Activated CD4-positive, alpha-beta T cell treated with anti-CD3 and anti-CD28 coated beads, Interleukin-2, amount 50 U/mL, for 48 hours (primary cell): ENCODE measurements around the gene CLEC16A.
A peak's percentile ranks its signal among the peaks of the same experiment; 100 is the strongest.

Source experiments
- DNase-seq, 2 experiments: peaks; one replicate each; pipeline ENCODE4 v3.0.0-alpha.2; 2020

Gene CLEC16A

DNA sequence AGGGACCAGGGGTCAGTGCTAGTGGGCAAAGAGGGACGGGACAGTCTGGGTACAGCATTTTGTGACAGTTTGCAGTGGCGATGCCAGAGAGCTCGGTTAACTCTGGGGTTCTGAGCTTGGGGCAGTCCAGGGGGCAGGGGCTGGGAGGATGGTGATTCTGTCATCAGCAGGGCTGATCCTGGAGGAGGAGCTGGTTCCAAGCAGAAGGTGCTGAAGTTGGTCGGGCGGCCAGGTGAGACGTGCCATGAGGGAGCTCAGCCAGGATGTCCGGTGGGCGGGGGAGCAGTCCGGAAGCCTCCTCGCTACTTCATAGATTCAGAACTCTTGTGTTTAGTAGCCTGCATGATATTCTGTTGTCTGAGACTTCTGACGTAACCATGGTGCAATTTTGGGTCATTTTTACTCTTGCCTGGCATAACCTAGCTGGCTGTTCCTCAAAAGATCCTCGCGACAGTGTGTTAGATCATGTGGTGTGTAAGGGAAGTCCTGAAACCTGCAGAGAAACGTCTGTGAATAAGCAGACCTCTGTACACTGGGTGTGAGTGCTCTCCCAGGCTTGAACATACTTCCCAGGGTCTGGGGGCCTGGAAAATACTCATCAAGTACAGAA, 122.0 kb downstream of the CLEC16A start:
- DNase-seq: no peak

DNA sequence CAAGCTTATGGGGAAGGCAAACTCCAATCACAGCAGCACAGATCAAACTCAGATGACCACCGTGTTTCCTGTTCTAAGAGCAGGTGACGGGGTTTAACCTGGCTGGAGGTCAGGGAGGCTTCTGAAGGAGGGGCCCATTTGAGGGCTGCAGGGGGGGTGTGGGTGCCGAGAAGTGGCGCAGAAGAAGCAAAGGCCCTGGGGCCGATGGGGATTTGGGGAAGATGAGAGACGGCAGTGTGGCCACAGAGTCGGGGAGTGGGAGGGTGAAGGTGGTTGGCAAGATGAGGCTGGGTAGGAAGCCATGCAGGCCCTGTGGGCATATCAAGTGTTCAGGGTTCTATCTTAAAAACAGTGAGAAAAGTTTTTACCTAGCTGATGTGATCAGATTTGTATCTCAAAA, 122.9 kb downstream of the CLEC16A start:
- DNase-seq: no peak

DNA sequence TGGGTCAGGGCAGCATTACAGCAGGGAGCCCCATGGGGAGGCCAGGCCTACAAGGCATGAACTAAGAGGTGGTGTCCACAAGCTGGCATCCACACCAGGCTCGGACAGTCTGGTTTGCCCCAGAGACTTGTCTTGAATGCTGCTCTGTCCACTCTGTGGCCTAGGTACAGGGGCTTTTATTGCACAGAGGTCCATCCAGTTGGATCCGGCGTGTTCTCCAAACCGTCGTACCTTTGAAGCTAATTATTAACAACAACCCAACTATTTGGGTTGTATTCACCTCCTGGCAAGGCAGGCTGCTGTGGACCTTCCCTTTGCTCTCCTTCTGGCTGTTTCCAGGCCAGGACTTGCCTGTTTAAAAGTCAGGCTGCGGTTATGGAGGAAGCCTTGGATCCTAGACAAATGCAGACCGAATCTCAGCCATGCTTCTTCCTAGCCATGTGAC, 123.4 kb downstream of the CLEC16A start:
- no peak for DNase-seq

DNA sequence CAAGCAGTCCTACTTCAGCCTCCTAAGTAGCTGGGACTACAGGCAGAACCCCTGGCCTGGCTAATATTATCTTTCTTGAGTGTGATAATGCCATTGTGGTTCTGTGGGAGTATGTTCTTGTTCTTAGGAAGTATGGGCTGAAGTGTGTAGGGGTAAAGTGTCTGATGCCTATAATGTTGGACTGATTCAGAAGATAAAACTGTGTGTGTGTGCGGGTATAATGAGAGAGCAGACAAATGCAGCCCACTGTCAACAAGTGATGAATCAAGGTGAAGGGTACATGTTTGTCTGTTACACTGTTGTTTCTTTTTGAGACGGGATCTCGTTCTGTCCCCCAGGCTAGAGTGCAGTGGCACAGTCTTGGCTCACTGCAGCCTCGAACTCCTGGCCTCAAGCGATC, 127.5 kb downstream of the CLEC16A start:
- DNase-seq: no peak

GRCh38 chr16:11072420-11073153, 128.2 kb downstream of the CLEC16A start:
- no peak for DNase-seq

- no peak for DNase-seq
Measured at GRCh38 chr16:11073407-11073999, 129.1 kb downstream of the CLEC16A start.

GRCh38 chr16:11074131-11074530, 129.8 kb downstream of the CLEC16A start:
- DNase-seq: no peak

DNA sequence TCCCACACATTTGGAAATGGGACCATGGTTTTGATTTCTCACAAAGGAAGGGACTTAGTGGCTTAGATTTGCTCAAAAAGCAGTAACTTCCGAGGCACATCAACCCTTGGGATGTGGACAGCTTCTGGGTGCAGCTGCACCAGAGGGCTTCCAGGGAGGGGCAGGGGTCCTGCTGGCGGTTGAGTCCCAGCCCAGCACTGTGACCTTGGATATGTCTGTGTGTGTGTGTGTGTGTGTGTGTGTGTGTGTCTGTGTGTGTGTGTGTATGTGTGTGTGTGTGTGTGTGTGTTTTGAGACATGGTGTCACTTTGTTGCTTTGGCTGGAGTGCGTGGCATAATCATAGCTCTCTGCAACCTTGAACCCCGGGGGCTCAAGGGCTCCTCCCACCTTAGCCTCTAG, 130.8 kb downstream of the CLEC16A start:
- DNase-seq: no peak

DNA sequence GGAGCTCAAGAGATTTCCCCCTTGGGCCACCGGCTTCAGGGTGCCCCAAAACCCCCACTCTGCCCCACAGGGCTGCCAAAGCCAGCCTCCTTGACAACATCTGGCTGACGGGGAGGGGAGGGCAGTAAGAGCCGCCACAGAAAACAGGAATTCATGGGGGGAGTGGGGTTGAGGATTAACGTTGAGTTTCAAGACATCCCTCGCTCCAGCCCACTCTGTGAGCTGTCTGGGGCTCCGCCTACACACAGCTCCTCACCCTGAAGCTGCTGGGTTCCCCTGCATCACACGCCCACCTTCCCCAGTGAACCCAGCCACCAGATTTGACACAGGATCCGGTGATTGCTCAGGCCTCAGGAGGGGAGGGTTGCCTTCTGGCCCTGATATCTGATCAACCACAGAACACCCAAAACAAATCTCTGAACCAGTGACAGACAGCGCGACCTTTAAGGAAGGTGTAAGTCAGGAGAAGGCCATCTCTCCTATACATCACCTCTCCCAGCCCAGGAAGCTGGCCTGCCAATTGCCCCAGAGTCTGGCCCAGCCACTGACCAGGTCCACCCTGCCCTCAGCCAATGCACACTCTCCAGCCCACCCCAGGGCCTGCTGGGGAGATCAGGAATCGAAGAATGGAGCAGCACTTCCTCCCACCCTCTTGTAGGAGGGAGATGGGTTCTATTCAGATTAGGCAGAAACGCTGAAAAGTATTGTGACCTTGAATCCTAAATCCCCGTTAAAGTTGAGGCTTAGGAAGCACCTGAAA, 132.1 kb downstream of the CLEC16A start:
- DNase-seq: peak; percentile 74 to 85

DNA sequence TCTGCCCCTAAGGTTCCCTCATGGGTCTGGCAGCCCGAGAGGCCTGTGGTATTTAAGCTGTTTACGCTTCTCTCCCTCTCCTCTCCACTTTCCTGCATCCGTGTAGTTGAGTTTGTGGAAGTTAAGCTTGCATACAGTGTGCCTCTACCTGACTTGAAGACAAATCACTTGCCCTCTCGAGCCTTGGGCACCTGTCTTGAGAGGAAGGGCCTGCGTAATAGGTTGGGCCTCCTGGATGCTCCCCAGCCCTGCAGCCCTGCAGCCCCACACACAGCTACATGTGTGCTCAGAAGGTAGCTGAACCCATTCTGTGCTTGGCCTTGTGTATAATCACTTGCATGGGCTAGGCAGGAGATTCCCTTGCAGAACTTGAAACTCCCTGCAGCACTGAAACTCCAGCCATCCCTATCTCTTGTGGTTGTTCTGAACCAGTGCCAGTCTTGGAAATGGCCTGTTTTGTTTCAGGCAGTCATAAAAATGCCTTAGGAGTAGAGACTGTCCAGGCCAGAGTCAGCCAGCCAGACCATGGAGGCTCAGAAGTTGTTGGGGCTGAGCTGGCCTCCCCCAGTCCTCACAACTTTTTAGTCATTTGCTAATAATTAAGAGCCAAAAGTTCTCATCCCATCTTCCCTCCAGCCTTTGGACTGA, 134.6 kb downstream of the CLEC16A start:
- DNase-seq: no peak

DNA sequence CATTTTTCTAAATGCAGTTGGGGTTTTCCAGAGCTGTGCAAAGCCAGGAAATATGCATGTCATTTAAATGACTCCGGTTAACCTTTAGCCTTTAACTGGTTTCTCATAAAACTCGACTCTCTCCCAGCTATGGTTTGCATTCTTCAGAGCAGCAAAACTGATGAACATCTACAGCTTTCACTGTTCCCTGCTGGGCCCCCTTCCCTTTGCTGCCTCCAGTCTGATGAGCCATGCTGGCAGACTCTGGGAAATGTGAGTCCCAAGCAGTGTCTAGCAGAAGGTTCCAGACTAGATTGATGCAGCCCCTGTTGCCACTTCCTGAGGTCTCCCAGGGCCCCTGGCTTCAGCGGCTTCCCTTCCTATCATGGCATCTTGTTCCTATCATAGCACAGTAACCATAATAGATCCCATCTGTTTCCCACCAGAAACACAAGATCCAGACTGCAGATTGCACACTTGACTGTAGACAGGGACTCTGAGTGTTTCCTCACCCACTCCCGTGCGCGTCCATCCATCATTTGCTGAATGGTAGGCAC, 135.4 kb downstream of the CLEC16A start:
- peak in 1 of 2 experiments; percentile 59 for DNase-seq

- DNase-seq: no peak
Measured at GRCh38 chr16:11080327-11080967, 136.1 kb downstream of the CLEC16A start.

DNA sequence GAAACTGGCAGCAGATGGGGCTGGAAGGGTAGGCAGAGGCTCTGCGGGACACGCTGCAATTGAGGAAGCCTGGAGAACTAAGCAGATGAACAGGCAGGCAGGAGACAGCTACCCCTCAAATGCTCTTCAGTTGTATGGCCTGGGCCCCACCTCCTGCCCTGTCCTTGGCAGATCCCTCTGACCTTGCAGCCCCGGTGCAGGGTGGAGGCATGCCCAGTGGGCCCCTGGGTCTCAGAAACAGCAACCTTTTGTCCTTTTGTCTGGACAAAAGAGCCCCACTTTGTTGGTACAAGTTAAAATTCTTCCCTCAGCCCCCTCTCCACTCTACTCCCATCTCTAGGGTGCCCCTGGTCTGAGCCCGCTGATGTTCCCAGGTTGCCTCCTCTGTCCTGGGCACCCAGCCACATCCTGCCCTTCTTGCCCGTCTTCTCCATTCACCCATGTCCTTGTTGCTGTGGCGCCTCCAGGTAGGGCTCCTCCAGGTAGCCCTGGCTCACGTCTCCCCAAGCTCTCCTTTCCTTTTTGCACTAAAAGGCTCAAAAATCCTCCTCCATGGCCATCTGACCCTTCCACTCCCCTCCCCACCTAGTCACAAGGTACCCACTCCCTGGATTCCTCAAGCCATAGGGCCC, 136.8 kb downstream of the CLEC16A start:
- DNase-seq: no peak

- DNase-seq: no peak
Measured at GRCh38 chr16:11082108-11082859, 137.9 kb downstream of the CLEC16A start.

DNA sequence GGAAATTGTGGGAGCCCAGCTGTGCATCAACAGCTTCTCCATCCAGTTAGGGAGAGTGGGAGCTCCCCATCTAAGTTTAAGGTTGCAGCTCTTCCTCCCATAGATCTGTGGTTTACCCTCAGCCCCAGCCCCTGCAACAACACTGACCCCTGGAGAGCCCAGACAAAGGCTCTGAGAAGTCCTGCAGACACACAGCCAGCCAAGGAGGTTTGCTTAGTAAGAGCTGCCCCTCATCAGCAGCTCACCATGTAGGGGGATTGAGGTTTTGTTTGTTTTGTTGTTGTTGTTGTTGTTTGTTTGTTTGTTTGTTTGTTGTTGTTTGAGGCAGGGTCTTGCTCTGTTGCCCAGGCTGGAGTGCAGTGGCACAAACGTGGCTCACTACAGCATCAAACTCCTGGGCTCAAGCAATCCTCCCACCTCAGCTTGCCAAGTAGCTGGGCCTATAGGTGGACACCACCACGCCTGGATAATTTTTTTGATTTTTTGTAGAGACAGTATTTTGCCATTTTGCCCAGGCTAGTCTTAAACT, 138.6 kb downstream of the CLEC16A start:
- no peak for DNase-seq

GRCh38 chr16:11084484-11084875, 140.1 kb downstream of the CLEC16A start:
- no peak for DNase-seq

DNA sequence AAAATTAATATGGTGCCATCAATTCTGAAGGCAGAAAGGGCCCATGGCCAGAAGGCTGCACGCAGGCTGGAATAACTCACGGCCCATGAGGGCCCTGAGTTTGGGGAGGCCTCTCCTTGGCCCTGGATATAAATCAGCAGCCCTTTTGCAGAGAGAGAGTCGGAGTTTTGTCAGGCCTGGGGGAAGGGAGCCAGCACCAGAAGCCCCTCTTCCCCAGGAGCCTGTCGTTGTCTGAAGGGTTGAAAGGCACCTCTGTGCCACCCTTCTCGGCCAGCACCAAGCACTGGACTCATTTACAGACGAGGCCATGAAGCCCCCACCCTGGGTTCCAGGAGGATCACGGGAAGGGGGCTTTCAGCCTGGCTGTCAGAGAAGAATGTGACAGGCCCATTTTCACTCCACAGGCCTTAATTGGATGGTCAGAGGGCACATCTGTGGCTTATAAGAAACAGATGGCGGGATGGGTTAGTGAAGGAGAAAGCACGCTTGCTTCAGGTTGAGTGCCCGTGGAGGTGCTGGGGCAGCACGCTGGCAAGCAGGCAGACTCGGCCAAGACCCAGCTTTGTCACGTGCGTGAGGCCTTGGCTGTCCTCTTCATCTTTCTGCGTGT, 140.6 kb downstream of the CLEC16A start:
- no peak for DNase-seq

DNA sequence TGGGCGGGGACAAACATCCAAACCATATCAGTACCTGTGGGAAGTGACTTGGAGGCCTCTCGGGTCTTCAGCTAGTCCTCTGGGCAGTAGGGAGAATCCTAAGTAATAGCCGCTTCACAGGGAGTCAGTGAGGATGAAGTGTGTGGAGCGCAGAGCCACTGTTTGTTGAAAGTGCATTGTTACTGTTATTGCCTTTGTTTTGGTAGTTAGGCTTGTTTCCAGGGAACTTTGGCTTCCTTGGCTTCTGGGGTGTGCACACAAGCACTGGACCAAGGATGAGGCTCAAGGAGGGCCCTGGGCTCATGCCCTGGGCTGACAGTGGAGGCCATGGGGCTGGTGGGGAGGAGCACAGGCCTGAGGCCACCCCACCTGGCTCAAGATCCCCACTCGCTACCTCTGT, 141.6 kb downstream of the CLEC16A start:
- DNase-seq: no peak

- DNase-seq: no peak
Measured at GRCh38 chr16:11087691-11088073, 143.3 kb downstream of the CLEC16A start.

DNA sequence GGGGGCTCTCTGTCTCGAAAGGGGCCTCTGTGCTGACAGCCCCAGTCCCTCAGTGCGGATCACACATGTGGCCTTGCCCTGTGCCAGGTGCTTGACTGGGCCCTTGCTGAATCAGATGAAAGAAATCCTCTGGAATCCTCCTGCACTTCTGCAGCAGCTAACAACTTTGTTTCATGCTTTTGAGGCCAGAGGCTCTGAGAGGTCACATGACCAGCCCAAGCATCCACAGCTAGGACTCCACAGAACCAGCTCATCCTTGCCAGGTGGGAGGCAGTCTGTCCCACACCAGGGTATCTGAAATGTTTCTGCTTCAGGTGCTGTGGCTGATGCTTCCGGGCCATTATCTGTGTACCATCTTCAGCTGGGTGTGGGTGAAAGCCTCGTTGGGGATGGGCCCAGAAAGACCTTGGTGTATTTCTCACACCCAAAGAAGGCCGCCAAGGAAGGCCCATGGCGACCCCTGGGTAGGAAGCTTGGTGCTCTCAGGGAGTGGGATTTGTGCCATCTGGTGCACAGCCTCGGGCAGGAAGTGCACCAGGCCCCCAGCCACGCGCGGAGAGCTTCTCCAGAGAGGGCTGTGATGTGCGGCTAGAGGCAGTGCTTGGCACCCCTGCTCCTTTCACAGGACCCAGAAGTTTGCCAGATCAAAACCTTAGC, 143.8 kb downstream of the CLEC16A start:
- peak in 1 of 2 experiments; percentile 58 for DNase-seq
